Measurements from ENCODE around the gene KIF11. TPM values are rescaled to one million over a fixed set of nuclear protein-coding genes. Genes with fewer than 3 reads are reported as not detected.

KIF11 gene
- total RNA-seq, 1 donor from 2014 or later, result not detected

DNA sequence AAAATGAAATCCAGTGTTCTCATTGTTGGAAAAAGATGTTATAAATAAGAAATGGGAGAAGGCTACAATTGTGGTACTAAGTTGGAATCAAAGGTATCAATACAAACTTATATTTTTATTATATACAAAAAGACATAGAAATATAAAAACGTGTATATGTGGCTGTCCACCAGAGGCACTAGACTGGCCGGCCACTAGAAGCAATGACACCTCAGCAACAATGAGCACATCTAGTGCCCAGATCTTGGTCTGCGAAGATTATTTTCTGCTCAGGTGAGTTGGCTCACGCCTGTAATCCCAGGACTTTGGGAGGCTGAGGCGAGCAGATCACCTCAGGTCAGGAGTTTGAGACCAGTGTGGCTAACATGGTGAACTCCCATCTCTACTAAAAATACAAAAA is 40.6 kb upstream of the KIF11 start:
- H3K27ac ChIP-seq, result no peak overlapping the region
- H3K36me3 ChIP-seq, result peaks cover 13 to 34% of the 10 kb centered on the region in 2 donors
- no peak for TF ChIP-seq CTCF (IDR thresholded peaks at IDR 0.05)
- H3K4me3 ChIP-seq, result no peak overlapping the region
- intact Hi-C loops (cut with DNase I), result no loop called here
- no peaks in the 10 kb centered on the region for H3K4me1 ChIP-seq
- no peak for DNase-seq (ENCODE audit: low spot score in 2 of 2)
- H3K9me3 ChIP-seq, result peaks cover 0 to 9% of the 10 kb centered on the region in 2 donors
- H3K27me3 ChIP-seq, result no peaks in the 10 kb centered on the region

DNA sequence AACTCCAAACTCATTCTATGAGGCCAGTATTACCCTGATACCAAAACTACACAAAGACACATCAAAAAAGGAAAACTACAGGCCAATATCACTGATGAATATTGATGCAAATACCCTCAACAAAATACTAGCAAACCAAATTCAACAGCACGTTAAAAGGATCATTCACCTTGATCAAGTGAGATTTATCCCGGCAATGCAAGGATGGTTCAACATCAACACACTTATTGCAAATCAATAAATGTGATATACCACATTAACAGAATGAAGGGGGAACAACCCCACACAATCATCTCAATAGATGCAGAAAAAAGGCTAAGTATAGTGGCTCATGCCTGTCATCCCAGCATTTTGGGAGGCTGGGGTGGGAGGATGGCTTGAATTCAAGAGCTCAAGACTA is 39.0 kb upstream of the KIF11 start:
- intact Hi-C loops (cut with DNase I), result no loop called here
- Histone ChIP-seq H3K4me3 (no peak overlapping the region), H3K9me3 (peaks cover 0 to 9% of the 10 kb centered on the region in 2 donors), H3K27ac (no peak overlapping the region), H3K27me3 (no peaks in the 10 kb centered on the region), H3K36me3 (peaks cover 21 to 49% of the 10 kb centered on the region in 2 donors), H3K4me1 (no peaks in the 10 kb centered on the region)
- no peak for DNase-seq (ENCODE audit: low spot score in 2 of 2)
- TF ChIP-seq CTCF (IDR thresholded peaks at IDR 0.05), result no peak

DNA sequence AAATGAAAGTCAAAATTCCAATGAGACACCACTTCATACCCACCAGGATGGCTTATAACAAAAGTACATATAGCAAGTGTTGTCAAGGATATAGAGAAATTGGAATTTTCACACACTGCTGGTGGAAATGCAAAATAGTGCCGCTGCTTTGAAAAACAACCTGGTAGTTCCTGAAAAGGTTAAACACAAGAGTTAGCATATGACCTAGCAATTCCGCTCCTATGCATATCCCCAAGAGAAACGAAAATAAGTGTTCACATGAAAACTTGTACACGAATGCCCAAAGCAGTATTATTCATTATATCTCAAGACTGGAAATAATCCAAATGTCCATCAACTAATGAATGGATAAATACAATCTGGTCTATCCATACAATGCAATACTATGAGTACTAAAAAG is 33.9 kb upstream of the KIF11 start:
- Histone ChIP-seq H3K9me3 (peaks cover 0 to 6% of the 10 kb centered on the region in 2 donors), H3K27me3 (no peaks in the 10 kb centered on the region), H3K4me1 (no peaks in the 10 kb centered on the region), H3K27ac (no peak overlapping the region), H3K4me3 (no peak overlapping the region), H3K36me3 (peaks cover 22 to 55% of the 10 kb centered on the region in 2 donors)
- TF ChIP-seq CTCF (IDR thresholded peaks at IDR 0.05), result no peak
- DNase-seq (ENCODE audit: low spot score in 2 of 2), result no peak
- intact Hi-C loops (cut with DNase I), result no loop called here

DNA sequence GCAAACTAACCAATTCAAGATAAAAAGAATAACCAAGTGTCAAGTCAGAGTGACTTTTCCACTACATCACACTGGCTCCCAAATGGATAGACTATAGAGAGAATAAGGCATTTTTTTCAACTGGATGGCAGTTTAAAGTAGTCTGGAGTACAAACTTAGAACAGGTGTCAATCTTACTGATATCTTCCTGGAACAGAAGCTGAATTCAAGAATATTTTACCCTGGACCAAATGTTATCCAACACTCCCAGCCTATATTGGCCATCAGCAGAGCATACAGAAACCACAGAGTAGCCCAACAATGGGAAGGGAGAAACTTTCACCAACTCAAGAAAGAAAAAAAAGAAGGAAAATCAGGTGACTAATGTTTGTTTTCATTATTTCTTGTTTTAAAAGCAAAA is 30.5 kb upstream of the KIF11 start:
- Histone ChIP-seq H3K27me3 (no peaks in the 10 kb centered on the region), H3K4me1 (no peaks in the 10 kb centered on the region), H3K27ac (no peak overlapping the region), H3K9me3 (no peaks in the 10 kb centered on the region), H3K4me3 (no peak overlapping the region), H3K36me3 (peaks cover 12 to 31% of the 10 kb centered on the region in 2 donors)
- TF ChIP-seq CTCF (IDR thresholded peaks at IDR 0.05), result no peak
- intact Hi-C loops (cut with DNase I), result no loop called here
- DNase-seq (ENCODE audit: low spot score in 2 of 2), result no peak

GRCh38 chr10:92567952-92568600 is 24.9 kb upstream of the KIF11 start:
- TF ChIP-seq CTCF (IDR thresholded peaks at IDR 0.05), result no peak
- intact Hi-C loops (cut with DNase I), result no loop called here
- H3K9me3 ChIP-seq, result no peaks in the 10 kb centered on the region

More at GRCh38 chr10:92567952-92568600, 24.9 kb upstream of the KIF11 start:
- peaks cover 0 to 2% of the 10 kb centered on the region in 2 donors for H3K36me3 ChIP-seq
- peaks cover 4 to 18% of the 10 kb centered on the region in 2 donors for H3K4me1 ChIP-seq
- H3K4me3 ChIP-seq, result no peak overlapping the region
- H3K27me3 ChIP-seq, result no peaks in the 10 kb centered on the region
- DNase-seq (ENCODE audit: low spot score in 2 of 2), result no peak
- H3K27ac ChIP-seq, result no peak overlapping the region

Data from ascending aorta (tissue), 2 donors.